Smooth muscle cell (in vitro differentiated cells): Measurements from ENCODE around the gene CIC. TPM values are rescaled to one million over a fixed set of nuclear protein-coding genes. Genes with fewer than 3 reads are reported as not detected.

Experiments
- DNase-seq: peaks from one replicate; lab custom pipeline; 2025; ENCODE audit not compliant: unreplicated experiment; lab: John Stamatoyannopoulos, UW
- H2AFZ ChIP-seq: fragments of 200-600 bp; sonication (generic); 2 replicates; pipeline ENCODE4 v1.6.0; 2016; ENCODE audit warnings: antibody characterized with exemption, low read depth, mild to moderate bottlenecking
- H3F3A ChIP-seq: fragments of 200-600 bp; sonication (generic); 2 replicates; pipeline ENCODE4 v1.6.0; 2017; ENCODE audit warnings: antibody characterized with exemption, low read depth
- H3K27ac ChIP-seq: fragments of 200-600 bp; sonication (generic); 2 replicates; pipeline ENCODE4 v1.5.1; 2016; ENCODE audit warnings: low read depth, mild to moderate bottlenecking
- H3K27me3 ChIP-seq: fragments of 200-600 bp; sonication (generic); 2 replicates; pipeline ENCODE4 v1.6.1; 2016; ENCODE audit warnings: low read depth, mild to moderate bottlenecking
- H3K36me3 ChIP-seq: fragments of 200-600 bp; sonication (generic); 2 replicates; pipeline ENCODE4 v1.5.1; 2016; ENCODE audit warnings: low read depth
- H3K4me1 ChIP-seq: fragments of 200-600 bp; sonication (generic); 2 replicates; pipeline ENCODE4 v1.5.1; 2016; ENCODE audit warnings: low read depth
- H3K4me2 ChIP-seq: fragments of 200-600 bp; sonication (generic); 2 replicates; pipeline ENCODE4 v1.6.0; 2016; ENCODE audit warnings: mild to moderate bottlenecking
- H3K4me3 ChIP-seq: fragments of 200-600 bp; sonication (generic); 2 replicates; pipeline ENCODE4 v1.5.1; 2016; ENCODE audit warnings: mild to moderate bottlenecking
- H3K79me2 ChIP-seq: fragments of 200-600 bp; sonication (generic); 2 replicates; pipeline ENCODE4 v1.6.0; 2016; ENCODE audit warnings: low read depth, mild to moderate bottlenecking
- H3K9ac ChIP-seq: fragments of 200-600 bp; sonication (generic); 2 replicates; pipeline ENCODE4 v1.6.0; 2016; ENCODE audit warnings: low read depth
- H3K9me3 ChIP-seq: fragments of 200-600 bp; sonication (generic); replicated peaks from 2 replicates; pipeline ENCODE4 v1.5.1; 2016; ENCODE audit warnings: low read depth
- H4K20me1 ChIP-seq: fragments of 200-600 bp; sonication (generic); 2 replicates; pipeline ENCODE4 v1.6.0; 2016; ENCODE audit warnings: low read depth
- CTCF ChIP-seq: fragments of 200-600 bp; sonication (generic); IDR thresholded peaks from 2 replicates; pipeline ENCODE4 v1.5.1; 2017; ENCODE audit warnings: borderline replicate concordance, mild to moderate bottlenecking, antibody characterized with exemption; ENCODE audit not compliant: insufficient read depth, poor library complexity, severe bottlenecking
- WGBS: methylation state at CpG from one replicate; pipeline ENCODE4 v1.1.7; 2016; ENCODE audit warnings: low lambda C conversion rate; 5-methylcytosine and 5-hydroxymethylcytosine counted together
- polyA plus RNA-seq: library from polyadenylated mRNA; unstranded; fragments of >200 nt; fragmentation: Nextera tagmentation; extraction: Ambion mirVana; gene quantifications from 2 replicates; pipeline ENCODE4 v1.2.1, GENCODE V29; 2016
- total RNA-seq: library from RNA; depleted of rRNA; stranded (reverse); fragments of >200 nt; gene quantifications from 2 replicates; pipeline ENCODE4 v1.2.3, GENCODE V29; 2014

Gene CIC
- total and polyA plus RNA-seq, 2 experiments from 2014 or later: 12.6 to 18.4 TPM

DNA sequence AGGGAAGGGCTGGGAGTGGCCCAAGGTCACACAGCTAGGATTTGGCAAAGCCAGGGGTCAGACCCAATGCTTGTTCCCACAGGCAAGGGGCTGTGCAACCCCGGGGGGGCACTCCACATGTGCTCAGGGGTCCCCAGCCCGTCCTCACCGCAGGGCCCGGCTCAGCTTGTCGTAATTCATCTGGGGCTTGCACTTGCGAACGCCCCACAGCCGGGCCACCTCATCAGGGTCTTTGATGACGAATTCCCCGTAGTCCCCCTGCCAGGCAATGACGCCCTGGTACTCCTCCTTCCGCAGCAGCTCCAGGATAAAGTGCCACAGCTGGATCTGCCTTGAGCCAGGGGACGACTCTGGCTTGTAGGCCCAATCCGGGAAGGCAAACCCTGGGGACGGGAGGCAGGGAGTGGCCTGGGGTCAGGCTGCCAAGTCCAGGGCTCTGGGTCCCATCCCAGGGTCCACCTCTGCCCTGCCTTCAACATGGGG lies 18.8 kb upstream of the CIC start:
- Histone ChIP-seq H3K27me3 (no peaks in the 10 kb centered on the region), H3K79me2 (peaks cover 61% of the 10 kb centered on the region), H4K20me1 (peaks cover 78% of the 10 kb centered on the region), H3K9ac (no peak overlapping the region), H3K4me1 (peaks cover 17% of the 10 kb centered on the region), H2AFZ (no peak overlapping the region), H3K9me3 (no peaks in the 10 kb centered on the region), H3K4me2 (no peak overlapping the region), H3F3A (peaks cover 27% of the 10 kb centered on the region), H3K36me3 (no peaks in the 10 kb centered on the region), H3K4me3 (no peak overlapping the region), H3K27ac (peak overlapping the region; percentile 97)
- TF ChIP-seq CTCF: no peak
- 94% methylated on average over 15 of the region's 15 CpGs for WGBS
- DNase-seq: no peak

- H3F3A ChIP-seq: peaks cover 25% of the 10 kb centered on the region
- TF ChIP-seq CTCF: no peak
- H3K4me2 ChIP-seq: peak overlapping the region; percentile 59
- DNase-seq: no peak
- peaks cover 61% of the 10 kb centered on the region for H3K79me2 ChIP-seq
- peak overlapping the region; percentile 97 for H3K27ac ChIP-seq
- 67% methylated on average over 15 of the region's 19 CpGs for WGBS
- no peak overlapping the region for H3K9ac ChIP-seq
- H3K4me1 ChIP-seq: peaks cover 17% of the 10 kb centered on the region
- H4K20me1 ChIP-seq: peaks cover 74% of the 10 kb centered on the region
- H3K36me3 ChIP-seq: no peaks in the 10 kb centered on the region
- H3K9me3 ChIP-seq: no peaks in the 10 kb centered on the region
- H3K4me3 ChIP-seq: no peak overlapping the region
- H3K27me3 ChIP-seq: no peaks in the 10 kb centered on the region
- H2AFZ ChIP-seq: no peak overlapping the region
These were observed 18.2 kb upstream of the CIC start for GRCh38 chr19:42250666-42251531.

DNA sequence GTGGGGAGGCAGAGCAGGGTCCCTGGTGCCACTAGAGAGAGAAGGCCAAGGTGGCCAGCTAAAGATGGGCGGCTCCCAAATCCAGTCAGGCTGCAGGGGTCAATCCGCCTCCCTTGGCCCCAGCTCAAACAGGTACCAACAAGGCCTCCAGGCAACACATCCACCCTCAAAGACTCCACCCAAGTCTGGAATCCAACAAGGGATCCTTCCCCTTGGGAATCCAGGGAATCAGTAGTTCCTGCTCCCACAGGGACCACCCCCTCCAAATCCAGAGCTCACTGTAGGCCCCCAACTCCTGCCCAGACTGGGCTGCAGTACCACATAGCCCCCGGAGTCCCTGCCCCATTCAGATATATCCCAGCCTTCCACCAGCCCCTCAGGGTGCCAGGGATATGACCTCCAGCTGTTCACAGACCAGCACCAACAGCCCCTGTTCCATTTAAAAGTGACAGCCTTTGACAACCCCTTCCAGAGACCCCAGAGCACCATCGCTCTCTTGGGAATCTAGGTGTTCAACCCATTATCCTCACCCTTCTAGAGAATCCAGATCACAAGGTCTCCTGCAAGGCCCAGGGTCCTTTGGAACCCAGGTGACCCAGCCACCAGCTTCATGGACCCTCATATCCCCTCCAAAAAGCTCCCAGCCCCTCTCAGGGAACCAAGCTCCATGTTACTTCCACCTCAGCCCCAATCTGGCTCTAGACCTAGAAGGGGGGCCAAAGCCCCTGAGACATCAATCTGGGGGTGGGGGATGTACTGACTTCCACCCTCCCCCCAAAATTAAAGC lies 17.3 kb upstream of the CIC start:
- Histone ChIP-seq H3K27me3 (no peaks in the 10 kb centered on the region), H4K20me1 (peaks cover 68% of the 10 kb centered on the region), H3K9ac (peak overlapping the region; percentile 54), H3K9me3 (no peaks in the 10 kb centered on the region), H3K4me2 (peak overlapping the region; percentile 100), H3K79me2 (peaks cover 61% of the 10 kb centered on the region), H3K36me3 (no peaks in the 10 kb centered on the region), H3F3A (peaks cover 23% of the 10 kb centered on the region), H3K4me1 (peaks cover 23% of the 10 kb centered on the region), H3K4me3 (peak overlapping the region; percentile 98), H3K27ac (peak overlapping the region; percentile 97), H2AFZ (no peak overlapping the region)
- no peak for DNase-seq
- 92% methylated on average over 2 of the region's 4 CpGs for WGBS
- no peak for TF ChIP-seq CTCF
